HG02798 (cell line): ENCODE data around the gene STAU1.
"Not testable (repeated sequence)": the region's sequence is repeated elsewhere in the genome, so short reads cannot be mapped to it uniquely, and the experiment has no call there.

Experiments used
- ATAC-seq: cut with Tn5 transposase; IDR thresholded peaks from one replicate; pipeline ENCODE4 v1.9.1; 2021; ENCODE audit warnings: mild to moderate bottlenecking; ENCODE audit not compliant: unreplicated experiment, poor library complexity

The STAU1 gene

DNA sequence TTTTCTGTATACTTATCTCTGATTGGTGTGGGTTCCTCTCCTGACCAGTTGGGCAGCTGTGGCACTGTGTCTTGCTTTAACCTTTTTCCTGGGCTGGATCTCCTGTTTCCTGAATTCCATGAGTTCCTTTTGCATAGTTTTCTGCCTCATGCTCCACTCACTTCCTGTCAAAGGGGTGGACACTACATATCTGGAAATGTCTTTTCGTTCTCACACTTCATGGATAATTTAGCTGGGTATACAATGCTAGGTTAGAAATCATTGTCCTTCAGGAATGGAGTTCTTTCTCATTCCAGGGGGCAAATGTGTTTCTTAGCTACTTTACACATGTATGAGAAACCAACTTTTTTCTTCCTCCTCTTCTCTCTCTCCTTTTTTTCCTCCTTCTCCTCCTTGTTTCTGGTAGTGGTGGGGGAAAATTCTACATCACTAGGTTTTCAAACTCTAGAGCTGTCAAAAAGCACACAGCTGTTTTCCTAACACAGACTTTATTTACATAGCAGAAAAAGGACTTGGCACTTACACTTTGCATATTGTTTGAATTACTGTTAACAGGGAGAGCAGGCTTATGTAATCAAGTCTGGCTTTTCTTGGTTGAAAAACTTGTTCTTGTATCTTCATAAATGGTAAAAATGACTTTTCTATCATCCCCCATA is 22.1 kb upstream of the STAU1 start:
- ATAC-seq, result no peak

DNA sequence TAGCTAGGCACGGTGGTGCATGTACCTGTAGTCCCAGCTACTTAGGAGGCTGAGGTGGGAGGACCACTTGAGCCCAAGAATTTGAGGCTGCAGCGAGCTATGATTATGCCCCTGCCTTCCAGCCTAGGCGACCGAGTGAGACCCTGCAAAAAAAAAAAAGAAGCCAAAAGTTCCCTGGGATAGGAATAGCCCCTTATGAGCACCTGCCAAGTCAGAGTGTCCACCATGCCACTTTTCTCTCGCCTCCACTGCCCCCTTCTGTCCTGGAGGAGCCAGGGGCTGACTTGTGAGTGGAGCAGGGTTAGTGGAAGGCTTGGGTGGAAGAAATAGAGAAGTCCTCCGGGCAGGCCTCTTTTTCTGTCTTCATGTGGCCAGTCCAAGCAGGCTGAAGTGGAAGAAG is 18.9 kb upstream of the STAU1 start:
- no peak for ATAC-seq

GRCh38 chr20:49203746-49204145 is 15.6 kb upstream of the STAU1 start:
- no peak for ATAC-seq

DNA sequence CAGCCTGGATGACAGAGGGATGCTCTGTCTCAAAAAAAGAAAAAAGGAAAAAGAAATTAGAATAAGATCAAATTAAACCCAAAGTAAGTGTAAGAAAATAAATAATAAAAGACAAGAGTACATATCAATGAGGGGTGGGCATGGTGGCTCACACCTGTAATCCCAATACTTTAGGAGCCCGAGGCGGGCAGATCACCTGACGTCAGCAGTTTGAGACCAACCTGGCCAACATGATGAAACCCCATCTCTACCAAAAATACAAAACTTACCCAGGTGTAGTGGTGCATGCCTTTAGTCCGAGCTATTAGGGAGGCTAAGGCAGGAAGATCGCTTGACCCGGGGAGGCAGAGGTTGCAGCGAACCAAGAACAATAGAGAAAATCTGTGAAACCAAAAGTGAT is 14.9 kb upstream of the STAU1 start:
- no peak for ATAC-seq

DNA sequence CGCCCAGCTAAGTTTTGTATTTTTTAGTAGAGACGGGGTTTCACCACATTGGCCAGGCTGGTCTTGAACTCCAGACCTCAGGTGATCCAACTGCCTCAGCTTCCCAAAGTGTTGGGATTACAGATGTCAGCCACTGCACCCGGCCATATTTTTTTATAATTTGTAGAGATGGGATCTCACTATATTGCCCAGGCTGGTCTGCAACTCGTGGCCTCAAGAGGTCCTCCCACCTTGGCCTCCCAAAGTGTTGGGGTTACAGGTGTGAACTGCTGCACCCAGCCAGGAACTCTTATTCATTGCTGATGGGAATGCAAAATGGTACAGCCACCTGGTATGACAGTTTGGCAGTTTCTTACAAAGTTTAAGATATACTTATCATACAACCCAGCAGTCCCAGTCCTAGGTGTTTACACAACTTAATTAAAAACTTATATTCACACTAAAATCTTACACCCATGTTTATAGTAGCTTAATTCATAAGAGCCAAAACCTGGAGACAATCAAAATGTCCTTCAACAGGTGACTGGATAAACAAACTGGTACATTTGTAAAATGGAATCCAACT is 11.7 kb upstream of the STAU1 start:
- ATAC-seq, result no peak

DNA sequence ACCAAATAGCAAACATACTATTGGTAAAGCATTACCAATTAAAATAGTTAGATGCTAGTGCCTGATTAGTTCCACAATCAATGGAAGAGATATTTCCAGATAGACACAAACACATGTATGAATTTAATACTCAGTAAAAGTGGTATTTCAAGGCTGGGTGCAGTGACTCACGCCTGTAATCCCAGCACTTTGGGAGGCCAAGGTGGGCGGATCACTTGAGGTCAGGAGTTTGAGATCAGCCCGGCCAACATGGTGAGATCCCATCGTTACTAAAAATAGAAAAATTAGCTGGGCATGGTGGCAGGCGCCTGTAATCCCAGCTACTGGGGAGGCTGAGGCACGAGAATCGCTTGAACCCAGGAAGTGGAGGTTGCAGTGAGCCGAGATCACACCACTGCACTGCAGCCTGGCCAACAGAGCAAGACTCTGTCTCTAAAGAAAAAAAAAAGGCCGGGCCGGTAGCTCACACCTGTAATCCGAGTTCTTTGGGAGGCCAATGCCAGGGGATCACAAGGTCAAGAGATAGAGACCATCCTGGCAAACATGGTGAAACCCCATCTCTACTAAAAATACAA is 4.9 kb upstream of the STAU1 start:
- not testable (repeated sequence) for ATAC-seq

DNA sequence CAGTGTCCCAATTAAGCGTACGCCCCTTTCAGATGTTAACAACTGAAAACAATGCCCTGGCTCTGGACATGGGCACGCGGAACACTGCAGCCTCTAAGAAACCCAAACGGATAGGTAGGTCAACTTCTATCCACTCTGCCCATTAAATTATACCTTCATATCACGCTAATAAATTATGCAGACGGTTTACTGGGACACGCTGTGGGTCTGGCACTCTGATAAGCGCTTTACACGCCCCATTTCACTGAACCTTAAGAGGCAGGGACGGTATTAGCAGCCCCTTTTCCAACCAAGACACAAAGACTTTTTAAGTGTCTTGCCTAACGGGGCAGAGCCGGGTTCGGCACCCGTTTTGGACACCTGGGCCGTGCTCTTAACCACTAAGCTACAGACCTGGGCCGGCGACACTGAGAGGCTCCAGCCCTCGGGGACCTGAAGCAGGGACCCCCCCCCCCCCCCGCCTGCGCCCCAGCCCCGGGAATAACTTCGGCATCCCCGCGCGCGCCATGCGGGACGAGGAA is 744 bp downstream of the STAU1 start:
- ATAC-seq, result no peak

- ATAC-seq, result no peak
These were observed 1.4 kb downstream of the STAU1 start for GRCh38 chr20:49186535-49187329.

GRCh38 chr20:49185071-49185761 is 2.9 kb downstream of the STAU1 start:
- no peak for ATAC-seq

DNA sequence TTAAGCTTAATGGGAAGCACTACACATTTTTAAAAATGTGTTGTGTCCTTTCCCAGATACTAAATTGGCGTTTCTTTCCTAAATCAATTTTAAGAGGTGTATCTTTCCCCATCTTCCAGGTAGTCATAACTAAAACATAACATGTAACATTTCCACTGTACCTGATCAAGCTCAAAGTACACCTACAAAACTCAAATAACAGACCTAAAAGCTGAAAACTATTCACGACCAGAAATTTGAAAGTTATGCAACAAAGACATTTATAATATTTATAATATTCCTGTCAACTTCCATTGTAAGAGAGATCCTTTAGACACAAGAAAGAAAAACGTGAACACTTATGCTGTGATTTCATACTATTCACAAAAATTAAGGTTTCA is 3.5 kb downstream of the STAU1 start:
- no peak for ATAC-seq

DNA sequence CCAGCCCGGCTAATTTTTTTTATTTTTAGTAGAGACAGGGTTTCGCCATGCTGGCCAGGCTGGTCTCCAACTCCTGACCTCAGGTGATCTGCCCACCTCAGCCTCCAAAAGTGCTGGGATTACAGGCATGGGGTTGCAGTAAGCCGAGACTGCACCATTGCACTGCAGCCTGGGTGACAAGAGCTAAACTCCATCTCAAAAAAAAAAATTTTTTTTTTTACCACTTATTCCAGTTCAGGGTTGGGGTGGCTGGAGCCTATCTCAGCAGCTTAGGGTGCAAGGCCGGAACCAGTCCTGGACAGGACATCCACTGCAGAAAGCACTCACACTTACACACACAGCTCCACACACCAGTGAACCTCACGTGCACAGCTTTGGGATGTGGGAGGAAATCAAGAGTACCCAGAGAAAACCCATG is 4.0 kb downstream of the STAU1 start:
- not testable (repeated sequence) for ATAC-seq

- ATAC-seq, result no peak
These were observed 4.7 kb downstream of the STAU1 start for GRCh38 chr20:49183444-49183843.

DNA sequence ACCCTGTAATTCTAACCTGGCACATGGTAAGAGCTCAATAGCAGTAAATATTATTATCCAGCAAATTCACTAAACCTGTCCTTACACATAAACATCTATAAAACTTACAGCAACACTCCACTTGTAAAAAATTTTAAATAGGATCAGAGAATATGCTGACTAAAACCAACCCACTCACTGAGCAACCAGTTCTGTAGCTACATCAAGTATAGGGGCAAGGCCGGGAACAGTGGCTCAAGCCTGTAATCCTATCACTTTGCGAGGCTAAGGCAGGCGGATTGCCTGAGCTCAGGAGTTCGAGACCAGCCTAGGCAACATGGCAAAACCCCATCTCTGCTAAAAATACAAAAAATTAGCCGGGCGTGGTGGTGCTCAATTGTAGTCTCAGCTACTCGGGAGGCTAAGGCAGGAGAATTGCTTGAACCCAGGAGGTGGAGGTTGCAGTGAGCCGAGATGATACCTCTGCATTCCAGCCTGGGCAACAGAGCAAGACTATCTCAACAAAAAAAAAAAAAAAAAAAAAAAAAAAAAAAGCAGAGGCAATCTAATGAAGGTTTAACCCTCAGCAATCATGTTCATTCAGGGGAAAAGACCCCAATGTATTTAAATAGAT is 6.8 kb downstream of the STAU1 start:
- no peak for ATAC-seq

- peak; percentile 75 for ATAC-seq
These were observed 8.5 kb downstream of the STAU1 start for GRCh38 chr20:49179368-49180277.

GRCh38 chr20:49174183-49174582 is 14.0 kb downstream of the STAU1 start:
- no peak for ATAC-seq

DNA sequence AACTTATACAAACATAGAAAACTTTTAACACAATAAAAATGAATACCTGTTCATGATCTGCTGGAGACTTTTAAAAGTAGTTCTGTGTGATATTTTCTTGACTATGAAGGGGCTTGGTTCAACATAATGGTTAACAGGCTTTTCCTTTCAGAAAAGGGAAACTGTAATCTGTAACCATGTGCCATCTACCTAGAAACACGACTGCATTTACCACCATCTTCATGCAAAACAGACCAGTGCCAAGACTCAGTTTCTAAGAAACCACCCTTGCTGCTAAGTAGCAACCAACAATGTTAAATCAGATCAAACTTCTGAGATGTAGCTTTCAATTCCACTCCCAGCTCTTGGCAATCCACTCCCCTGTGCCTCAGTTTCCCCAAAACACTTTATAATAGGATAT is 15.7 kb downstream of the STAU1 start:
- ATAC-seq, result no peak

DNA sequence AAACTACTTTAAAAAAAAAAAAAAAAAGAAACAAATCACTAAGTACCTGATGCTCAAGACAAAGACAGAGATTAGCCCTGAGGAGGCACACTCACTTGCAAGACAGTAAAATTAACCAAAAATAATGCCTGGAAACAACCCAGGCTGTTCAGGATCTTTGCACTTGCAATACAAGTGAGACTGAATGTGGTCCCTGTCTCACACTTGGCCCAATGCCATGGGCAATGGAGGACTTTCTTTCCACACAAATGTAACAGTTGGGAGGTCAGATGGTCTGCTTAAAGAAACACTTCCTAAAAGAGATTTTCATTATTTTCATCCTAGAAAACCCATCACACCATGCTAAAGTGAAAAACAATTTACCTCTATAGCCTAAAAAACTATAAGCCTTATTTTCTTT is 16.2 kb downstream of the STAU1 start:
- no peak for ATAC-seq

DNA sequence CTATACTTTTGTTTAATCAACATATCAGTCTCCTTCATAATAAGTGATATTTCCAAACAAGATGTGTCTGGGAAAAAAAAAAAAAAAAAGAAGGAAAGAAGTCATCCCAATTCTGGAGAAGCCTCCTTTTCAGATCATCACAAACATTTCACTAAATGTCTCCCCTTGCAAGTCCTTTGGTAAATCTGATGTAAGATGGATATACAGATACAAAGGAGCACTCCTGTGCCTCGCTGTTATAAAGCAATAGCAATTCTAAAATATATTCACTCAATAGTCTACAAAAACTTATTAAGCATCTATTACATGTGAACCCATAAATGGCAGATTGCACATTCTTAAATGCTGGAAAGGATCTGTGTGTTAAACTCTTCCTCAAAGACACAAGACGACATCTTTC is 17.4 kb downstream of the STAU1 start:
- no peak for ATAC-seq

- no peak for ATAC-seq
These were observed 18.6 kb downstream of the STAU1 start for GRCh38 chr20:49169547-49169946.
